A673 (cell line): ENCODE results near the gene LRP8. TPM values are rescaled to one million over a fixed set of nuclear protein-coding genes. Genes with fewer than 3 reads are reported as not detected.
A peak's percentile ranks its signal among the peaks of the same experiment; 100 is the strongest.

Experiments used
- BruUV-seq: library from RNA; stranded (reverse); fragments of 400-500 nt; replicated peaks from 2 replicates; lab custom pipeline; 2021; lab: Mats Ljungman, UMichigan
- CTCF ChIA-PET: fragments of 300-600 bp; sonication (Branson Sonifier 250); formaldehyde crosslinking; loops from one replicate; lab custom pipeline; 2022; ENCODE audit warnings: antibody characterized with exemption; lab: Charles Lee
- POLR2A ChIA-PET: fragments of 300-600 bp; sonication (Branson Sonifier 250); formaldehyde crosslinking; loops from one replicate; lab custom pipeline; 2022; ENCODE audit warnings: antibody characterized with exemption; ENCODE audit not compliant: low non-redundant PET; lab: Charles Lee
- DNase-seq: peaks from one replicate; pipeline ENCODE4 v3.0.0-alpha.2; 2015; ENCODE audit warnings: low spot score
- H3K27ac ChIP-seq: fragments of 200-600 bp; sonication (generic); 2 replicates; pipeline ENCODE4 v1.5.1; 2016; ENCODE audit warnings: mixed run types, low read depth, mild to moderate bottlenecking, mixed read lengths, antibody characterized with exemption, low read length; ENCODE audit not compliant: poor library complexity, severe bottlenecking
- H3K27me3 ChIP-seq: fragments of 200-600 bp; sonication (generic); replicated peaks from 2 replicates; pipeline ENCODE4 v1.6.1; 2017; ENCODE audit warnings: mixed run types, low read depth, mild to moderate bottlenecking, mixed read lengths, antibody characterized with exemption, low read length; ENCODE audit not compliant: insufficient read depth, poor library complexity
- H3K36me3 ChIP-seq: fragments of 200-600 bp; sonication (generic); 2 replicates; pipeline ENCODE4 v1.6.1; 2016; ENCODE audit warnings: mixed run types, mild to moderate bottlenecking, mixed read lengths, antibody characterized with exemption, low read length; ENCODE audit not compliant: insufficient read depth, poor library complexity, severe bottlenecking
- H3K4me1 ChIP-seq: fragments of 200-600 bp; sonication (generic); 2 replicates; pipeline ENCODE4 v1.6.1; 2017; ENCODE audit warnings: mixed run types, mild to moderate bottlenecking, mixed read lengths, antibody characterized with exemption, low read length; ENCODE audit not compliant: insufficient read depth, poor library complexity, severe bottlenecking
- H3K4me3 ChIP-seq: fragments of 200-600 bp; sonication (generic); 2 replicates; pipeline ENCODE4 v1.5.1; 2016; ENCODE audit warnings: low read depth, mixed run types, mild to moderate bottlenecking, mixed read lengths, low read length; ENCODE audit not compliant: poor library complexity, severe bottlenecking
- H3K9me3 ChIP-seq: fragments of 200-600 bp; sonication (generic); 2 replicates; pipeline ENCODE4 v1.6.1; 2016; ENCODE audit warnings: mixed run types, low read depth, mild to moderate bottlenecking, mixed read lengths, antibody characterized with exemption, low read length; ENCODE audit not compliant: poor library complexity, severe bottlenecking
- EZH2 ChIP-seq: fragments of 200-600 bp; sonication (generic); IDR thresholded peaks from 2 replicates; pipeline ENCODE4 v1.6.1; 2017; ENCODE audit warnings: borderline replicate concordance, low read depth, mild to moderate bottlenecking, mixed read lengths, antibody characterized with exemption, low read length; ENCODE audit not compliant: poor library complexity, severe bottlenecking
- intact Hi-C: fragments of 100-400 bp; cut with micrococcal nuclease; formaldehyde crosslinking; loops from one replicate; pipeline ENCODE4 v1.10.0; 2022; ENCODE audit not compliant: unreplicated experiment
- total RNA-seq: library from RNA; stranded (reverse); gene quantifications from 2 replicates; pipeline ENCODE4 v1.2.3, GENCODE V29; 2021
- TF ChIP-seq, protein P1 (sequence below): fragments of 300-800, 200-600 bp; sonication (generic); conservative IDR thresholded peaks from 2 replicates; pipeline ENCODE4 v1.5.1; 2017; ENCODE audit warnings: low read depth, mild to moderate bottlenecking, antibody characterized with exemption, low read length, moderate library complexity, mixed read lengths

Gene LRP8
- total RNA-seq, 1 experiment from 2014 or later: 24.7 TPM

DNA sequence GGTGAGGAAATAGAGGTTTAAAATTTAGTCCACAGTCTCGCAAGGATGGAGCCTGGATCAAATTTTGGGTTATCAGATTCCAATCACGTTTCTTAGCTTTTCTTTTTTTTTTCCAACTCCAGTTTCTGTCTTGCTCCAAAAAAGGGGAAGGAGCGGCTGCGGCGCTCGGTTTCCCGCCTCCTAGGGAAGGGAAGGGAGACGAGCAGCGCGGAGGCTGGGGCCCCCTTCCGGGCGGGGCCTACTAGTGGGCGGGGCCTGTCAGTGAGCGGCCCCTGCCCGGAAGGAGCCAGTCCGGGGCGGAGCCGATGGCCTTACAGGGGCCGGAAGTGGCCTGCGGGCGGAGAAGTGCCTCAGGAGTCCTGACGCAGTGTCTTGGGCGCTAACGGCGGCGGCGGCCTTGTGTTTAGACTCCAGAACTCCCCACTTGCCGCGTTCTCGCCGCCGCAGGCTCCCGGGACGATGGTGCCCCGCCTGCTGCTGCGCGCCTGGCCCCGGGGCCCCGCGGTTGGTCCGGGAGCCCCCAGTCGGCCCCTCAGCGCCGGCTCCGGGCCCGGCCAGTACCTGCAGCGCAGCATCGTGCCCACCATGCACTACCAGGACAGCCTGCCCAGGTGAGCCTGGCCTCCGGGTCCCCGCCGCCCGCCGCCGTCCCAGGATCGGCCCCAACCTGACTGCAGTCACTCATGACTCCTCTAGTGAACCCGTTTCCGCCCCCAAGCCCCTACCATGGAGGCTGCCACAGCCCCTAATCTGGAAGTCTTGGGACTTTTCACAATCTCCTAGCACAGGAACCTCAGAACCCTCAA is 131.2 kb downstream of the LRP8 start, which contains the start of gene CPT2:
Gene CPT2 (plus strand): TSS at position 340 of the 806 bp plus-strand sequence. CDS start 120 bp downstream, at position 460.
- peak within 1 kb of the TSS; percentile 93 for H3K27ac ChIP-seq
- peak within 1 kb of the TSS; percentile 85 for H3K4me3 ChIP-seq
- no peaks in the 10 kb centered on the region for H3K36me3 ChIP-seq
- intact Hi-C loops: no loop called here
- no peak for TF ChIP-seq EZH2
- TF ChIP-seq, protein P1, sequence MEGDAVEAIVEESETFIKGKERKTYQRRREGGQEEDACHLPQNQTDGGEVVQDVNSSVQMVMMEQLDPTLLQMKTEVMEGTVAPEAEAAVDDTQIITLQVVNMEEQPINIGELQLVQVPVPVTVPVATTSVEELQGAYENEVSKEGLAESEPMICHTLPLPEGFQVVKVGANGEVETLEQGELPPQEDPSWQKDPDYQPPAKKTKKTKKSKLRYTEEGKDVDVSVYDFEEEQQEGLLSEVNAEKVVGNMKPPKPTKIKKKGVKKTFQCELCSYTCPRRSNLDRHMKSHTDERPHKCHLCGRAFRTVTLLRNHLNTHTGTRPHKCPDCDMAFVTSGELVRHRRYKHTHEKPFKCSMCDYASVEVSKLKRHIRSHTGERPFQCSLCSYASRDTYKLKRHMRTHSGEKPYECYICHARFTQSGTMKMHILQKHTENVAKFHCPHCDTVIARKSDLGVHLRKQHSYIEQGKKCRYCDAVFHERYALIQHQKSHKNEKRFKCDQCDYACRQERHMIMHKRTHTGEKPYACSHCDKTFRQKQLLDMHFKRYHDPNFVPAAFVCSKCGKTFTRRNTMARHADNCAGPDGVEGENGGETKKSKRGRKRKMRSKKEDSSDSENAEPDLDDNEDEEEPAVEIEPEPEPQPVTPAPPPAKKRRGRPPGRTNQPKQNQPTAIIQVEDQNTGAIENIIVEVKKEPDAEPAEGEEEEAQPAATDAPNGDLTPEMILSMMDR: 0 out of 2 replicates have a peak, but pooled peaks have one; percentile 13
- peak; percentile 96 for DNase-seq
- BruUV-seq: no TSS peak
- no peaks in the 10 kb centered on the region for H3K9me3 ChIP-seq
- no peaks in the 10 kb centered on the region for H3K27me3 ChIP-seq
- ChIA-PET POLR2A (interaction anchor here (0.7 kb wide), 1 partner anchor 398 kb away, joined by 3 read pairs; no protein-coding TSS in a partner anchor), CTCF (interaction anchor here (0.6 to 1.3 kb wide), 2 partner anchors 11 to 380 kb away, joined by 3 to 8 read pairs; no protein-coding TSS in a partner anchor)
- peaks cover 9% of the 10 kb centered on the region for H3K4me1 ChIP-seq

DNA sequence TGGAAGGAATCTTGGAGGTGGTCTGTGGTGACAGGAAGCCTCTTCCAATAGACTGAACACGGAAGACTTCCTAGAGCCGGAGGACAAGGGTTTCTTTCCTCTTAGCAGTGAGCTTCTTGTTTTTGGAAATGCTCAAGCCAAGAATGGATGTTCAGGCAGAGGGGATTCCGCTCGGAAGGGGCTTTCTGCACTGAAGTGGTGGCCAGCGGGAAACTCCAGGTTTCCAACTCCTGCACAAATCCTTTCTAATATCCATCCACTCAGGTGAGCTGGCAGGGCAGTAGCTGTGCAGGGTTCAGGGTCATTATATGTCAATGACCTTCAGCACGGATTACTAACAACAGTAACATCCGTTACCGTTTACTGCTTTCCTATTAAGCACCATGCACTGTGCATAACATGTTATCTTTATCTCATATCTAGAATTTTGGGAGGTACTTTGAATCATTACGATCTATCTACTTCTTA is 131.8 kb downstream of the LRP8 start:
- CTCF ChIA-PET: interaction anchor here (0.6 to 1.3 kb wide), 2 partner anchors 10 to 15 kb away, joined by 3 read pairs; no protein-coding TSS in a partner anchor
- POLR2A ChIA-PET: no interaction called here
- H3K27me3 ChIP-seq: no peaks in the 10 kb centered on the region
- peaks cover 9% of the 10 kb centered on the region for H3K4me1 ChIP-seq
- no peaks in the 10 kb centered on the region for H3K9me3 ChIP-seq
- DNase-seq: no peak
- TF ChIP-seq, protein P1: no peak
- TF ChIP-seq EZH2: no peak
- peak overlapping the region; percentile 93 for H3K27ac ChIP-seq
- intact Hi-C loops: no loop called here
- BruUV-seq: no TSS peak
- peak overlapping the region; percentile 85 for H3K4me3 ChIP-seq
- no peaks in the 10 kb centered on the region for H3K36me3 ChIP-seq

DNA sequence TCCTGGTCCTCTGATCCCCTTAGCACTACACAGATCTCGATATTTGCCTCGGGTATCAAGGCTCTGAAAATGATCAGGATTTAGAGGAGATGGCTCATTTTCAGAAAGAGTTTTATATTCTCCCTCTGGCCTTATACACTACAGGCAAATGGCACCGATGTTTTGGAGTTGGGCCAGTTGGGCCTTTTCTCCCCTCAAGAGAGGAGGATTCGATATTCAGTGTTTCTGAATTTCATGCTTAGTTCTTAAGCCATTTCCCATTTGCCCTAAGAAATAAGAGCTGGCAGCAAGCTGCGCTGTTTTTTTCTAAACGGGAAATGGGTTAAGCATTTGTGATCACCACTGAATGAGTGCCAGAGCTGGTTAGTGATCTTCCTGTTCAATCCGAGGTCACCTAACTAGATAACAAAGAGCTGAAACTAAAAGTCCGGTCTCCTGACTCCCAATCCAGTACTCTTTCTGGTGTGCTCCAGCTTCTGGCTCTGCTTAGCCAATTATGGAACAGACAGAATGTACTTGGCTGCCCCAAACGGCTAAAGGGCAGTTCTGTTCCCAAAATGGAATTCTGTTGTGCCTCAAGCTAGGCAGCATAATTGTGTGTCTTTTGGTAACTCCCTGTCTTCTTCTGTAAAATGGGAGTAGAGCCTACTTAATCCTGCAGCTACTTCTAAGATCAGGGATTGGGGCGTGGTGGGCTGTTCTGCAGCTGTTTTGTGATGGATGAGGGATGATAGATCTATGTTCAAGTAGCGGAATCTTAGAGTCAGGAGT is 132.4 kb downstream of the LRP8 start:
- Histone ChIP-seq H3K4me3 (no peak overlapping the region), H3K27me3 (no peaks in the 10 kb centered on the region), H3K36me3 (no peaks in the 10 kb centered on the region), H3K27ac (no peak overlapping the region), H3K9me3 (no peaks in the 10 kb centered on the region), H3K4me1 (peaks cover 9% of the 10 kb centered on the region)
- no peak for DNase-seq
- ChIA-PET CTCF (interaction anchor here (0.6 to 1.3 kb wide), 2 partner anchors 9 to 15 kb away, joined by 3 read pairs; no protein-coding TSS in a partner anchor), POLR2A (no interaction called here)
- TF ChIP-seq, protein P1: no peak
- no peak for TF ChIP-seq EZH2
- intact Hi-C loops: no loop called here
- BruUV-seq: no TSS peak
